Caki2 (cell line): ENCODE results near the gene USP48. TPM values are rescaled to one million over a fixed set of nuclear protein-coding genes. Genes with fewer than 3 reads are reported as not detected.
"Not testable (repeated sequence)": the region's sequence is repeated elsewhere in the genome, so short reads cannot be mapped to it uniquely, and the experiment has no call there.

Experiments
- DNase-seq: peaks from one replicate; pipeline ENCODE4 v3.0.0-alpha.2; 2015; ENCODE audit warnings: low read depth
- in situ Hi-C: cut with HindIII; loops from 2 replicates; pipeline ENCODE4 v1.10.0; 2016; ENCODE audit warnings: low sequenced_read_pairs, low pct_unique_long_range_greater_than_20kb, mixed read lengths
- total RNA-seq: library from RNA; depleted of rRNA; stranded (reverse); fragments of >200 nt; shearing (Covaris generic); gene quantifications from 2 replicates; pipeline ENCODE4 v1.2.3, GENCODE V29; 2014; ENCODE audit warnings: low replicate concordance

Gene USP48
- total RNA-seq, 1 experiment from 2014 or later = 19.3 TPM

DNA sequence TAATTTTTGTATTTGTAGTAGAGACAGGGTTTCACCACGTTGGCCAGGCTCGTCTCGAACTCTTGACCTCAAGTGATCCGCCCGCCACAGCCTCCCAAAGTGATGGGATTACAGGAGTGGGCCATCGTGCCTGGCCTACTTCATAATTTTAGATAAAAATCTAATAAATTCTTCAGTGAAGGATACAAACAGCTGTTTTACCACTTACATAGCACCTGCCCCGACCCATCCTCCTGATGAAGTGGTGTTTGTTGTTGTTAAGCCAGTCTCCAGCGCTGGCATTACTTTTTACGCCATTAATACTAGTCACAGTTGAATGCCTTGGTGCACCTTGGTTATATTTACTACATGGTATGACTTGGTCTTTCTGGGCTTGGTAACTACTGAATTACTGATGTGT is 101.5 kb downstream of the USP48 start:
- DNase-seq = peak; percentile 35
- in situ Hi-C loops = no loop called here

- in situ Hi-C loops = no loop called here
- no peak for DNase-seq
Observed at GRCh38 chr1:21680918-21681317, 102.0 kb downstream of the USP48 start.

DNA sequence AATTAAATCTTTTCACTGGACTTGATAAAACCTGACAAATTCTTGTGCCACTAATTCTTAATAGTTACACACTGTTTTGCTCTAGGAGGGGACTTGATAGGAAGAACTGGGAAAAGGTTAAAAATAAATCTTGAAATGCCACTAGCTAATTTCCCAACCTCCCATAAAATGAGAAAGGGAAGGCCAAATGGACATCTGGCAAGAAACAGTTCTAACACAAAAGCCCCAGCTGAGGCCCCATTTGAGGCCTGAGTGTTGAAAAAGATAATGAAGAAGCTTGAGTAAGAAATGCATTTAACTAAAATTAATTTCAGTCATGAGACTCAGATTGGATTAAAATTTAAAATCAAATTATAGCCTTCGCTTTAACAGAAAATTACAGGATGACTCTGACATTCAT is 102.6 kb downstream of the USP48 start:
- in situ Hi-C loops = no loop called here
- no peak for DNase-seq

DNA sequence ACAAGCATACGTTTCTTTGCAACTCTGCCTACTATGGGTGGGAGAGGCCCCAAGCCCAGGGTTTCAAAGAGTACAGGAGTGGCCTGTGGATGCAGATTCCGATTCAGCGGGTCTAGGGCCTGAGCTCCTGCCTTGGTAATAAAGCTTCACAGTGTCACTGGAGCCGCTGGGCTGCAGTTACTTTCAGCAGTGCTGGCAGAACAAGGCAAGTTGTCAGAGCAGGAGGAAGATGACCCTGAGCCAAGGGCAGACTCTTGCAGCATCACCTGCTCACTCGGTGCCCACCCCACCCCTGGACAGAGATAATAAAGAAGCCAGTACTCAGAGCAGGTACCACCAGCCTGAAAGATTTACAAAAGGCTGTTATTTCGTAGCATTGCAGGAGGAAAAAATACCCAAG is 105.8 kb downstream of the USP48 start:
- in situ Hi-C loops = no loop called here
- no peak for DNase-seq

DNA sequence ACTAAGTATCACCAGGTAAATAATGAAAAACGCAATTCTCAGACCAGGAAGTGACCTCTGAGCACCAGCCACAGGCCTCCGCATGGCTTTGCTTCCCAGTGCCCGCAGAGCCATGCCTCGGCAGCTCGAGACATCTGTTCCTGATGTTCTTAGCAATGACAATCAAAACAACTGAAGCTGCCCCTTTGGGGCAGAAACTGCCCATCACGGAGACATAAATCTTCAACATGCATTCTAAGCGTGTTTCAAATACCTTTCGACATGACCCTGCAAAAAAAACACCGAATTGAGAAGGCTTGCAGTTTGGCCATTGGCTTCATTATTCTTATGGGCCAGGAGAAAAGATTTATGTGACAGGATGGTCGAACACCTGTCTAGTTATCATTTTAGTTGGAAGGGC is 108.0 kb downstream of the USP48 start:
- in situ Hi-C loops = no loop called here

DNA sequence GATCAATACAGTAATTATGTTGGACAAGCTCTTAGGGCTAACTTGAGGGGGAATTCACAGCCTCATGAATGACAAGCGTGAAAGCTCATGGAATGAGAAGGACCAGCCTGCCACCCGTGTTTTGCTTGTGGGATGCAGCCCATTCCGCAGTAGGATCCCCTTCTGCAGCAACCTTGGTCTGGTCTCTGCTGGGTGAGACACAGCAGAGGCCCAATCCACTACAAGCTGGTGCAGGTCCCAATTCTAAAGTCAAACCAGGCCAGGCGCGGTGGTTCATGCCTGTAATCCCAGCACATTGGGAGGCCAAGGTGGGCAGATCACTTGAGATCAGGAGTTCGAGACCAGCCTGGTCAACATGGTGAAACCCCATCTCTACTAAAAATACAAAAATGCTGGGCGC is 109.1 kb downstream of the USP48 start:
- in situ Hi-C loops, DNase-seq: not testable (repeated sequence)

More for the DNA sequence above, 108.0 kb downstream of the USP48 start:
- DNase-seq = no peak

GRCh38 chr1:21673277-21673780 is 109.6 kb downstream of the USP48 start:
- in situ Hi-C loops = no loop called here
- no peak for DNase-seq

DNA sequence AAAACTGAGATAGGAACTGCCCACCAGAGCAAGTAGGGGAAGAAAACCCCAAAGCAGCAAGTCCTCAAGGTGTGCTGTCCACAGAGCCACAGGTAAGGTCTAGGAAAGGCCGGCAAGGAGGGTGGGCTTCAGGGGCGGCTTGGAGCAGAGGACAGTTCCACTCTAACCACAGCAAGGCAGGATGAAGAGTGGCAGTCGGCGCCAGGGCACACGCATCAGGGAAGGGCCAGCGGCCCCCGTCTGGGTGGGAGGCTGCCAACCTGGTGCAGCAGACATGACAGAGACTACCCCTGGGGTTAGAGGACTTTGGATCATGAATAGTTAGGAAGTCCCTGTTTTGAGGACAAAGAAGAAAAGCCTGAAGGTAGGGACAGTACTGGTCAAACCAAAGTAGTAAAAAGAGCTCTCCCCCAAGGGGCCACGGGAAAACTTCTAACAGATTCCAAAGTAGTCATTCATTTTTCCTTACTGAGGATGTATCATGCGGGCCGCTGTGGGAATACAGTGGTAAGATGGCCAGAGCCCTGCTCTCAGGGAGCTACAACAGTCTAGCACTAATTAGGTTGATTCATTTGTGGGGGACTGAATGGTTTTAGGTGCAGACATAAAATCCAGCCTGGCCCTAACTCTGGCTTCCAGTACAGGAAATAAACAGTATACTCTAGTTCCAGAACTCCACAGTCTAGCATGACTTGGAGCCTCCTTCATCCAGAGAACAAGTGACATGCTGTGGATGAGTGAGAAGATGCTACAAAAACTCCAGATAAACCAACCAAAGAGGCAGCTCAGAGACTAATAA is 110.3 kb downstream of the USP48 start:
- in situ Hi-C loops = no loop called here
- DNase-seq = no peak

GRCh38 chr1:21671915-21672314 is 111.0 kb downstream of the USP48 start:
- DNase-seq = no peak
- in situ Hi-C loops = no loop called here

DNA sequence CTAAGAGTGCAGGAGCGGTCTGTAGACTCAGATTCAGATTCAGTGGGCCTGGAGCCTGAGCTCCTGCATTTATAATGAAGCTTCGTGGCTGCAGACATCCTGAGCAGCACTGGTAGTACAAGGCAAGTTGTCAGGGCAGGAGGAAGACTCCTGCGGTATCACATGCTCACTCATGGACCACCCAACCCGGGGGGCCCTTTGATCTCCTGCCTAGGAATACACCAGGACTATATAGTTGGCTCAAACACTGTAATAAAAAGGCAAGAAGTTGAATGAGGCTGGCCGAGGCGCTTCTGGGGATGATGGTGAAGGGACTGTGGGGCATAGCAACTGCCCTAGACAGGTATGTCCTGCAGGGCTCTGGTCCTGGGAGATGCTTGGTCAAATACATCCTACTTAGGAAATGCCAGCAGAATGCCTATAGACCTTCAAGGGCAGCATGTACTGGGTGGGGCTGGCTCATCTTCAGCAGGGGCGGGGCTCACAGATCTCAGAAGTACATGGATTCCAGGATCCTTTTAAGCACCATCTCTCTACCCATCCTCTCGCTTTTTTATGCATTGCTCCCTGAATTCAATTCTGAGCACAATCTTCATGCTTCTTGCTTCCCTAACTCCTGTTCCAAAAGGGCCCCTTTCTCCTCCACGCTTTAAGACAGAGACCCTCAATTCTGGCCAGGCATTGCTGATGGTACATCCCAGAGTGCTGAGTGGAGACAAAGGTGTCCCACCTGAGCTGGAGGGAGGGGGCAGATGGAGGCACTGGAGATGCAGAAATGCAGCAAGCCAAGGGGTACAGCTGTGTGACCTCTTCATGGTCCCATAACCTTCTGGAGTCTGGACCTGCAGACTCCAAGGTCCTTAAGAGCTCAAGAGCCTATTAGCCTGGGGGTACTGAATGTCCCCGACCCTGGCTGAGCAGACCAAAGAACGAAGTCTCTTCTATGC is 111.7 kb downstream of the USP48 start:
- in situ Hi-C loops = no loop called here
- no peak for DNase-seq

DNA sequence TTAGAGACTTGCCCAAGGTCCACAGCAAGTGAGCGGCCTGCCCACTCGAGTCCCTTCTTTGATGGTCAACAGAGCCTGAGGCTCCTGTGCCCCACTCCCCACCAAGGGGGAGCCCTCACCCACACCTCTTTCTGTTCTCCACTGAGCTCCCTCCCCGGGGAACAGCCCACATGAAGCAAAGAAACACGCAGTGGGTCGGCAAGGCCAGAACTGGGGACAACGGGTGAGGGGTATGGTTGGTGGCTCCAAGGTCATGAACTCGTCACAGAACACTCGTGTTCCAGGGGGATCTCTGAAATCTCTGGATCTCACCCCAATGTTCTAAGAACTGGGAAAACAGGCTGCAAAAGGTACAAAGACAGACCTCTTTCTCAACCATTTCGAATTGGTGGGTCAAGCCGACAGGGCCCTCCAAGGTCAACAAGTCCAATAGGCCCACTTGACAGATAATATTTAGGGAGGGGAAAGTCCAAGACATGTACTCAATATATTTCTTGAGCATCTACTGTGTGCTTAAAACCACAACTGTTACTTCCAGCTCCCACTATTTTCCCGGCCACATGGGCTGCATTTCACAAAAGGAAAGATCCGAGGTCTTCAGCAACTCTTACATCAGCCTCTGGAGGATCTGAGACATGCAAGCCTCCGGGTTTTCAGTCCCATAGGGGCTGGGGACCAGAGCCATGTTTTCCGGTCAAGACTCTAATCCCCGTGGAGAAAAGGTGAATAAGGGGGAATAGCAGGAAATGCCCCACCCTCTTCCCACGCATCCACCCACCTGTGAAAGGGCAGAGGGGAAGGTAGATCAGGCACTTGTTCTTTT is 112.7 kb downstream of the USP48 start:
- in situ Hi-C loops = no loop called here
- DNase-seq = no peak

DNA sequence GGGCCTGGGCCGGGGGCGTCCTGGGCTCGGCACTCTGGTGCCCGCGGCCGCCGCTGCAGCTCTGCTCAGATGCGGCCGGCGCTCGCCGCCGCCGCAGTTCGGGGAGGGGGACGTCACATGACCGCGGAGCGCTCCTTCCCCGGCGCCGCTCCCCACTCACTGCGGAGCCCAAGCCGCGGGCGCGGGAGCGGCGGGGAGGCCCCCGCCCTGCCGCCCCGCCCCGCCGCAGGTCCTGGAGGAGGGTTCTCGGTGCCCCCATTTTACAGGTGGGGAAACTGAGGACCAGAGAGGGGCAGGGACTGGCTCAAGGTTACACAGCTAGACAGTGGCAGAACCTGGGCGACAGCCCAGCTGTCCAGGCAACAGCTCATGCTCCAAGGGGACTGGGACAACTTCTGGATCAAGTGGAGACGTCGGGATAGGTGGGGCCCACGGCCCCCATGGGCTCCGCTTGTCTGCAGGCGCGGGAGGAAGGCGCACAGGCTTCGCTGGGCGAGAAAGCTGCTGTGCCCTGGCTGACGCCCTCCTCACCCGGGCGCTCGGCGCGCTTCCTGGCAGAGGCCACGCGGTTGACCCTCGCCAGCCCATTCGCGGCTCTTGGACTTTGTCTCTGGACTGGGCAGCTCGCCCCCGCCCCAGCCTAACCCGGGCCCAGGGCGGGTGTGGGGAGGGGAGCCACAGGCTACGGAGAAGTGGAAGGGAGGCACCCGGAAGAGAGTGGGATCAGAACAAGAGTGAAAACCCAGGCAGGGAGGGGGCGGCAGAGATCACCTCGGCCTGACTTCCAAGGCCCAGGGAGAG is 113.5 kb downstream of the USP48 start, which contains the start of gene RAP1GAP:
RAP1GAP (minus strand) TSS at position 100 of the 801 bp plus-strand sequence. CDS start 49,325 bp downstream, outside the sequence.
- in situ Hi-C loops = no loop called here
- DNase-seq = no peak

DNA sequence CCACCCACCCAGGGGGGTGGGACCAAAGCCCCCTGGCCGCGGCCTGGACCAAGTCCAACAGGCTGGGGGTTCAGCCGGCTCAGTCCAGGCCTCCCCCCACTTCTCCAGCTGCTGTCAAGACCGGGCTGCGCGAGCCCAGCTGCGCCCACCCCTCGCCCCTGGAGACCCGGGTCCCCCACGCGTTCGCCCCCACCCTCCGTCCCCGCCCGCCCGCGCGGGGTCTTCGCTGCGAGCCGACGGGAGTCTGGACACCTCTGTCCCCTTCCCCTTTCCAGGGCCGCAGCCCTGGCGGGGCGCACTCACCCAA is 114.0 kb downstream of the USP48 start:
- DNase-seq = no peak
- in situ Hi-C loops = no loop called here

- no peak for DNase-seq
- in situ Hi-C loops = no loop called here
Observed at GRCh38 chr1:21668232-21668950, 114.6 kb downstream of the USP48 start.

GRCh38 chr1:21667348-21668231 is 115.4 kb downstream of the USP48 start:
- in situ Hi-C loops = no loop called here
- DNase-seq = no peak
